Thoracic aorta (tissue), 2 donors: ENCODE measurements around the gene B4GALNT4. TPM values are rescaled to one million over a fixed set of nuclear protein-coding genes. Genes with fewer than 3 reads are reported as not detected.

Source experiments
- ATAC-seq: fragments of 150-250 bp; one replicate; pipeline ENCODE4 v1.8.0; 2017; ENCODE audit warnings: low read depth; ENCODE audit not compliant: insufficient number of reproducible peaks, low FRiP score
- DNase-seq: peaks from one replicate; pipeline ENCODE4 v3.0.0-alpha.2; 2020; ENCODE audit warnings: low spot score
- H3K27ac ChIP-seq, 2 donors: fragments of 200-600 bp; sonication (generic); 1 replicate in 1 of 2; 2 replicates in 1 of 2; pipeline ENCODE4 v1.5.1; 2016; ENCODE audit warnings: mild to moderate bottlenecking in 2 of 2, moderate library complexity in 2 of 2
- H3K27me3 ChIP-seq: fragments of 200-600 bp; sonication (generic); replicated peaks from 2 replicates; pipeline ENCODE4 v1.6.0; 2016; ENCODE audit warnings: mild to moderate bottlenecking; ENCODE audit not compliant: insufficient read depth
- H3K36me3 ChIP-seq: fragments of 200-600 bp; sonication (generic); one replicate; pipeline ENCODE4 v1.5.1; 2016
- H3K4me1 ChIP-seq, 2 donors: fragments of 200-600 bp; sonication (generic); 1 replicate in 1 of 2; 2 replicates in 1 of 2; pipeline versions ENCODE4 v1.5.1 to v1.6.0; 2016; ENCODE audit warnings: low read depth in 2 of 2, mild to moderate bottlenecking in 1 of 2; ENCODE audit not compliant: control insufficient read depth in 1 of 2
- H3K4me3 ChIP-seq: fragments of 200-600 bp; sonication (generic); 2 replicates; pipeline ENCODE4 v1.5.1; 2016; ENCODE audit warnings: mild to moderate bottlenecking
- H3K9me3 ChIP-seq: fragments of 200-600 bp; sonication (generic); 2 replicates; pipeline ENCODE4 v1.5.1; 2016
- CTCF ChIP-seq: fragments of 200-600 bp; sonication (generic); IDR thresholded peaks from one replicate; pipeline ENCODE4 v1.5.1; 2019; ENCODE audit warnings: antibody characterized with exemption
- total RNA-seq, 2 donors: library from RNA; depleted of rRNA; stranded (reverse); fragments of >200 nt; gene quantifications; one replicate each; pipeline versions ENCODE4 v1.1.0 to v1.2.3, GENCODE V29; 2016

B4GALNT4 gene
- total RNA-seq, 2 donors from 2014 or later, result 0.78 to 3.7 TPM

- Histone ChIP-seq H3K27me3 (no peaks in the 10 kb centered on the region), H3K27ac (no peak overlapping the region), H3K4me3 (no peak overlapping the region), H3K4me1 (no peaks in the 10 kb centered on the region), H3K36me3 (no peaks in the 10 kb centered on the region), H3K9me3 (peaks cover 3% of the 10 kb centered on the region)
- DNase-seq (no peak), ATAC-seq (no peak)
- no peak for TF ChIP-seq CTCF
Observed at GRCh38 chr11:390175-390574, 20.9 kb downstream of the B4GALNT4 start.

GRCh38 chr11:391117-392017 is 22.1 kb downstream of the B4GALNT4 start:
- no peaks in the 10 kb centered on the region for H3K27me3 ChIP-seq
- DNase-seq, result no peak

GRCh38 chr11:392102-392777 is 22.9 kb downstream of the B4GALNT4 start:
- DNase-seq (no peak), ATAC-seq (no peak)
- no peak overlapping the region for H3K27ac ChIP-seq
- H3K36me3 ChIP-seq, result no peaks in the 10 kb centered on the region
- H3K4me1 ChIP-seq, result peaks cover 0 to 7% of the 10 kb centered on the region in 2 donors
- TF ChIP-seq CTCF, result no peak
- no peaks in the 10 kb centered on the region for H3K9me3 ChIP-seq
- no peaks in the 10 kb centered on the region for H3K27me3 ChIP-seq
- no peak overlapping the region for H3K4me3 ChIP-seq

More at GRCh38 chr11:391117-392017, 22.1 kb downstream of the B4GALNT4 start:
- Histone ChIP-seq H3K4me1 (no peaks in the 10 kb centered on the region), H3K9me3 (peaks cover 3% of the 10 kb centered on the region), H3K36me3 (no peaks in the 10 kb centered on the region), H3K27ac (no peak overlapping the region), H3K4me3 (no peak overlapping the region)
- no peak for TF ChIP-seq CTCF
- no peak for ATAC-seq

- Histone ChIP-seq H3K36me3 (no peaks in the 10 kb centered on the region), H3K4me3 (no peak overlapping the region), H3K4me1 (peaks cover 0 to 7% of the 10 kb centered on the region in 2 donors), H3K27me3 (no peaks in the 10 kb centered on the region), H3K9me3 (no peaks in the 10 kb centered on the region), H3K27ac (no peak overlapping the region)
- no peak for TF ChIP-seq CTCF
- ATAC-seq (no peak), DNase-seq (no peak)
Observed at GRCh38 chr11:393219-394033, 24.1 kb downstream of the B4GALNT4 start.
